Left cardiac atrium (tissue), 4 donors: ENCODE results near the gene RNF125. TPM values are rescaled to one million over a fixed set of nuclear protein-coding genes. Genes with fewer than 3 reads are reported as not detected.
A peak's percentile ranks its signal among the peaks of the same experiment; 100 is the strongest.
"Not testable (repeated sequence)": the region's sequence is repeated elsewhere in the genome, so short reads cannot be mapped to it uniquely, and the experiment has no call there.

Experiments
- ATAC-seq, 2 donors: fragments of 200-7000 bp; cut with Tn5 transposase; one replicate each; pipeline ENCODE4 v1.9.1; 2020; ENCODE audit warnings: mild to moderate bottlenecking in 2 of 2, moderate library complexity in 2 of 2
- DNase-seq: peaks from one replicate; pipeline ENCODE4 v3.0.0-alpha.2; 2020
- intact Hi-C, 2 donors: fragments of 100-400 bp; cut with DNase I; formaldehyde crosslinking; loops; one replicate each; pipeline versions ENCODE4 v1.14.1 to v1.15.1; 2022 to 2023
- total RNA-seq, 2 donors: library from RNA; stranded (reverse); fragmentation: NEBNext Ultra II Directional; extraction: Animal tissue kit (Norgen Biotek cat#: 25700); gene quantifications; one replicate each; pipeline ENCODE4 v1.2.1, GENCODE V29; 2021
- donor health status: DM: no; HTN: yes; CAD: no.
- donor health status: DM: no; HTN: yes; CAD: no; lungs with severe emphysema.
- donor health status: DM: yes; HTN: yes; CAD: no.
- donor health status: Dilated cardiomyopathy.

RNF125 gene
- total RNA-seq, 2 donors from 2014 or later = 3.5 to 5.1 TPM

DNA sequence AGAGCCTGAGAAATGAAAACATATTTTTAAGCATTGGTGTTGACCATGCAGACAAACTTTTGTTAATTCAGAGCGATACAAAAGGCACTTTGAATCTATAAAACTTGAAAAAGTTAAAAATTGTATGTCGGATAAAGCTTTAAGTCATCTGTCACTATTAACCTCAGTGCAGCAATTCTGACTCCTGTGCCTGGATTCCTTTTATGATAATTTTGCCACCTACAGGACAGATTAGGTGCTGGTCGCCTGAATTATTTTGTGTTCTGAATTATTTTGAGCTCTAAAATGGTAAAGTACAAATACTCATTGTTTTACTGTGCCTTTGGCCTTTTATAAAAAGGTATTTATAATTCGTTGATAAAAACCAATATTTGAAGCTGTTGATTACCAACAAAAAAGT, 53.7 kb downstream of the RNF125 start:
- ATAC-seq (no peak), DNase-seq (no peak)
- intact Hi-C loops = loop anchor here in 1 of 2 donors (10.0 kb wide), 1 partner anchor 48 kb away; no protein-coding TSS in a partner anchor

DNA sequence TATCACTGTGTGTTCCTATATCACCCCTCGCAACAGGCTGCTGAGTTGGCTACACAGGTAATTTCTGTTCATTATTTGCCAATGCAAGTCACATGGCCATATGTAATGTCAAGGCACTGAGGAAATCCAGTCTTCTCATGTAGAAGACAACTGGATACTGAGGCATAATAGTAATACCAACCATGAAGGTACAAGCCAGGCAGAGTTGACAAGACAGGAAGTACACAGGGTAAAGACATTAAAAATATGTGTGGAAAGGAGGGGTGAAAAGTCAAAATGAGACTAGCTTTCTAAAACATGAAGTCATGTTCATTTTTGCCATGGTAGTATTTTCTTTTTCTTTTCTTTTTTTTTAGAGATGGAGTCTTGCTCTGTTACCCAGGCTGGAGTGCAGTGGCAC, 55.6 kb downstream of the RNF125 start:
- intact Hi-C loops = loop anchor here in 1 of 2 donors (10.0 kb wide), 1 partner anchor 49 kb away; no protein-coding TSS in a partner anchor
- DNase-seq (no peak), ATAC-seq (no peak)

DNA sequence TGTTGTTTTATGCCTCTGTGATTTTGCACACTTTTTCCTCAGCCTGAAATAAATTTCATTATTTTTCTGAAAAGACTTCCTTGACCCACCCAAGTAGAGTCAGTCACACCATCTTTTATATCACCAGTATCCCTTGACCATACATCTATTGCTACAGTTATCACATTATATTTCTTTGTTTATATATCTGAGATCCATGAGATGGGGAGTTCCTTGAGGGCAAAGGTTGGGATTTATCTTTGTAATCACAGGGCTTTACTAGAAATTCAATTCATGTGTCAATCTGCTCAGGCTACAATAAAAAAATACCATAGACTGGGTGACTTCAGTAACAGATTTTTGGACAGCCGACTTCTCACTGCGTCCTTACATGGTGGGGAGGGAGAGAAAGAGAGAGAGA, 60.2 kb downstream of the RNF125 start:
- DNase-seq (no peak), ATAC-seq (no peak)
- intact Hi-C loops = loop anchor here in 1 of 2 donors (10.0 kb wide), 1 partner anchor 54 kb away; no protein-coding TSS in a partner anchor

DNA sequence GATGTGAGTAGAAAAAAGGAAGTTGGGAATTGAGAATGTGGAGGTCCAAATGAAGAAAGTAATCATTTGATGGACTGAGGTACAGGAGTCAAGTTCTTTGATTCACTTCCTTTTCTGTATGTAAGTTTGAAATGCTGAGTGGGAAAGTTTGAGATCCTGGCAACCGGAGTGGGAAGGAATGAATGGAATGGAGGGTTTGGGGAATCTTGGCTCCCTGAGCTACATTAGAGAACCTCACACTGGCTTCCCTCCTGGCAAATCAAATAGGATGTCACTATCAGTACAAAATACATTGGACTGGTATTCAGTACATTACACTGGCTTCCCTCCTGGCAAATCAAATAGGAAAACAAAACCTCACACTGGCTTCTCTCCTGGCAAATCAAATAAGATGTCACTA, 63.3 kb downstream of the RNF125 start:
- intact Hi-C loops = no loop called here
- no peak for ATAC-seq
- no peak for DNase-seq

DNA sequence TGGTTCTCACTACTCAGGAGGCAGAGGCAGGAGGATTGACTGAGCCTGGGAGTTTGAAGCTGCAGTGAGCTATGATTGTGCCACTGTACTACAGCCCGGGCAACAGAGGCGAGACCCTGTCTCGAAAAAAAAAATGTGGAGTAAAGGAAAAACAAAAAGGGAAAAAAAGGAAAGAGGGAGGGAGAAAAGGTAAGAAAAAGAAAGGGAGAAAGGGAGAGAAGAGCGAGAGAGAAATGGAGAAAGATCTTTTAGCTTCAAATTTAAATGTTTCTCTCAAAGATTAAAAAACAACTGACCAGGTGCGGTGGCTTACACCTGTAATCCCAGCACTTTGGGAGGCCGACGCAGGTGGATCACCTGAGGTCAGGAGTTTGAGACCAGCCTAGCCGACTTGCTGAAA, 65.2 kb downstream of the RNF125 start:
- DNase-seq (no peak), ATAC-seq (no peak)
- intact Hi-C loops = no loop called here

DNA sequence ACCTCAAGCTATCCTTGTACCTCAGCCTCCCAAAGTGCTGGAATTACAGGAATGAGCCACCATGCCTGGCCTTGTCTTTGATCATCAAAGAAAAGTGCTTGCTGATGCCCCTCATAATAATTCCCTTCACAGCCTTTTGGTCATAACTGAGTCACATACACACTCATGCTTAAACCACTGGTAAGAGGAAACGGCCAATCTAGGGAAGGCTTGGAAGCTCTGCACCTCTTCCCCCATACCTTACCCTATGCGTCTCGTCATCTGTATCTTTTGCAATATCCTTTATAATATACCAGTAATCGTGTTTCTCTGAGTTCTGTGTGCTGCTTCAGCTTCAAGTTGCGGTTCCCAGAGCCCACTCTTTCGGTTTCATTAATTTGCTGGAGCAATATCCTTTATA, 68.3 kb downstream of the RNF125 start:
- intact Hi-C loops = no loop called here
- ATAC-seq = no peak
- DNase-seq = no peak

DNA sequence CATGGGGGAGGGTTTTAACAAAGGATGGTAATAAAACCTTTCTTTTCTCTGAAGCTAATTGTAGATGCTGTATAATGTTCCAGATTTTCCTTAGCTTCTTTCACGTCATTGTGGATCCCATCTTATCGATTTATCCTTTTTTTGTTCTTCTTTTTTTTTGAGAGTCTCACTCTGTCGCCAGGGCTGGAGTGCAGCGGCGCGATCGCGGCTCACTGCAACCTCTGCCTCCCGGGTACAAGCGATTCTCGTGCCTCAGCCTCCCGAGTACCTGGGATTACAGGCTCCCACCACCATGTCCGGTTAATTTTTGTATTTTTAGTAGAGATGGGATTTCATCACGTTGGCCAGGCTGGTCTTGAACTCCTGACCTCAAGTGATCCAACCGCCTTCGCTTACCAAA, 72.2 kb downstream of the RNF125 start:
- DNase-seq, intact Hi-C loops, ATAC-seq: not testable (repeated sequence)

DNA sequence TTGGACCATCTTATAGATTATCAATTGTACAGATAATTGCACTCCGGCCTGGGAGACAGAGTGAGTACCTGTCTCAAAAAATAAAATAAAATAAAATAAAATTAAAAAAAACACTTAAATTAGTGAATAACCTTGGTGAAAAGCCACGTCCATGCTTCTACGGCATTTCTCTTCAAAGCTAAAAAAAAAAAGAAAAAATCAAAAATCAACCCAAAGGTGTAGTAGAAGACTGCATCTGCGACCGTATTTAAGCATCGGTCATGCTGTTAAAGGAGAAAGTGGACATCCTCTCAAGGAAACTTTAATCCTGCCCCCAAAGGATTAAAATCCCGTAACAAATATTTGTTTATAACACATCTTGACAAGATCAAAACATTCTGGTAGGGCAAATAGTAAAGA, 72.7 kb downstream of the RNF125 start:
- intact Hi-C loops = no loop called here
- DNase-seq (no peak), ATAC-seq (no peak)

DNA sequence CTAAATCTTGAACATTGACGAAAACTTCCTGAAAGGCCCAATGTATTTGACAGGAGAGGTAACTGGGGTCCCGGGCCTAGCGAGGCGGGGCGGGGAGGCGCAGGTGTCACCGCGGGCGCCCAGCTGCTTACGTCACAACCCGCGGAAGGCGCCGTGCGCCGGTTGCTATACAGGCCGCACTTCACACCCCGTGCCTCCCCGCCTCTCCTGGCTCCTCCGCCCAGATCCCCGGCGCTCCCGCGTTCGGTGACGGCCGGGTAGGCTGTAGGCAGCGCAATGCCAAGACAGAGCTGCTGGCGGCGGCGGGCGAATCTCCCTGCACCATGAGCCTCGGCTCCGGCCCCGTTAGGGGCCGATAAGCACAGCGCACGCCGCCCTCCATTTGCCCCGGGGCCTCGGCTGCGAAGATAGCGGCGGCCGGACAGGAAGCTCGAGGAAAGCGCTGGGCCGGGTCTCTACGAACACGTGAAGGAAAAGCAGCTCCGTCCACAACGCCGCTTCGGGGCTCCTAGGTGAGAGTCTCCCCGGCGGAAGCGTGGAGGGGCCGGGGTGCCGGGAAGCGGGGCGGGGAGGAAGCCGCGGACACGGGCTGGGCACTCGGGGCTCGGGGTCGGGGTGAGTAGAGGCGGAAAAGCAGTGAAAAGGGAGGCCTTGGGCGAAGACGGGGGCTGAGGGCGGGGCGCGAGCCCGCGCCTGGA, 73.2 kb downstream of the RNF125 start, which contains the start of gene RNF138:
RNF138 (plus strand) TSS at position 151 of the 698 bp plus-strand sequence. CDS start 903 bp downstream, outside the sequence.
- DNase-seq = peak; percentile 92
- intact Hi-C loops = no loop called here
- peak; percentile 69 to 79 for ATAC-seq

DNA sequence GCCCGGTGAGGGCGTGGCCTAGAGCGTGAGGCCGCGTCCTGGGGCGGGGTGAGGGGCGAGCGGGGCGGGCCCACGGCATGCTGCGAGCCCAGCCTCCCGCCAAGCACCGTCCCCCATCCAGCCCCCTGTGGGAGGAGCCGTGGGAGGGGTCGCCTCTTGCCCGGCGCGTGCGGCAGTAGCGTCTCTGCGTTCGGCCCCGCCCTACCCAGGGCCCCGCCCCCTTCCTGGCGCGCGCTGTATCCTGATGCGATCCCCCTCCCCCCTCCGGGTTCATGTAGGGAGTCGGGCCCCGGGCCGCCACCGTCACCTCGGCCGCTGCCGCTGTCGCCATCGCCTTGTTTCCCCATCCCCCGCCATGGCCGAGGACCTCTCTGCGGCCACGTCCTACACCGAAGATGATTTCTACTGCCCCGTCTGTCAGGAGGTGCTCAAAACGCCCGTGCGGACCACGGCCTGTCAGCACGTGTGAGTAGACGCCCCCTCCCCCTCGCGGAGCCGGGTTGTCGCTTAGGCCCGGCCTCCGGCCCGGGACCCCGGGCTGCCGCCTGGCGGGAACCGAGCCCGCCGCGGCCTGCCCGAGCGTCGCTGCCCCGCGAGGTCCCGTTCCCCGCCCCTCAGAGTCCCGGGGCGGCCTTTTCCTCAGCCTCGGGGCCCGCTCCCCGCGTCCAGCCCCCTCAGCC, 73.9 kb downstream of the RNF125 start:
- ATAC-seq = peak; percentile 97 to 99
- intact Hi-C loops = no loop called here
- peak; percentile 99 for DNase-seq

DNA sequence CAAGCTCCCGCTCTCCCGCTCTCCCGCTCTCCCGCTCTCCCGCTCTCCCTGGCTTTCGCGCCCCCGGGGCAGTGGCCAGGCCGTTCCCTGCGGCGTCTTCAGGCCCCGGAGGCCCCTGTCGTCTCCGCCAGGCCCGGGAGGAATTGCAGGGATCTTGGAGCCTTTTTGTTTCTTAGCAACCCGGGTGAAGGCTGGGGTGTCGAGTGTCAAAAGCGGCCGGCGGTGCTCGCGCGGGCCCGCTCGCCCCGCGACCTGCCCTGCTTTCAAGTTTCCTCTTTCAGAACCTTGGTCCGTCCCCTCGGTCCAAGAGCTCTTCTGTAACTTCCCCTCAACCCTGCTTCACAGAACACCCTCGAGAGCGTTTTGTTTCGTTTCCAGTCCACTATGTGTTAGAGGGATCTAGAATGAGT, 74.5 kb downstream of the RNF125 start:
- ATAC-seq = peak; percentile 5 to 19
- intact Hi-C loops = no loop called here

DNA sequence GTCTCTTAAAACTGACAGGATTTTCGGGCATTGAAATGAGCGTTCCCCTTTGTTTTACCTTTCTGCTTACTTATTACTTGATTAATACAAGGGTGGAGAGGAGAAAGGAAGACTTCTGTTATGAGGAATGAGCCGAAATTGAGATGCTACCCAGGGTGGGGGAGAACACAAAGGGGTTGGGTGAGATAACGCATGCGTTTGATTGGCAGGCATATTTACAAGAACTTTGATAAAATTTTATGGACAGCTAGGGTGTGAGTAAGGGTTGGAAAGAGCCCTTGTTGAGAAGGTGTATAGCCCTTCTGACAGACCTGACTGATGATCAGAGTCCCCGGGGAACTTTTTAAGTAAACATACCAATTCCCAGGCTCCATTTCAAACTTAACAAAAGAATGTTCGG, 74.9 kb downstream of the RNF125 start:
- no peak for DNase-seq
- intact Hi-C loops = no loop called here
- no peak for ATAC-seq

More for the DNA sequence above, 74.5 kb downstream of the RNF125 start:
- DNase-seq = peak; percentile 54

DNA sequence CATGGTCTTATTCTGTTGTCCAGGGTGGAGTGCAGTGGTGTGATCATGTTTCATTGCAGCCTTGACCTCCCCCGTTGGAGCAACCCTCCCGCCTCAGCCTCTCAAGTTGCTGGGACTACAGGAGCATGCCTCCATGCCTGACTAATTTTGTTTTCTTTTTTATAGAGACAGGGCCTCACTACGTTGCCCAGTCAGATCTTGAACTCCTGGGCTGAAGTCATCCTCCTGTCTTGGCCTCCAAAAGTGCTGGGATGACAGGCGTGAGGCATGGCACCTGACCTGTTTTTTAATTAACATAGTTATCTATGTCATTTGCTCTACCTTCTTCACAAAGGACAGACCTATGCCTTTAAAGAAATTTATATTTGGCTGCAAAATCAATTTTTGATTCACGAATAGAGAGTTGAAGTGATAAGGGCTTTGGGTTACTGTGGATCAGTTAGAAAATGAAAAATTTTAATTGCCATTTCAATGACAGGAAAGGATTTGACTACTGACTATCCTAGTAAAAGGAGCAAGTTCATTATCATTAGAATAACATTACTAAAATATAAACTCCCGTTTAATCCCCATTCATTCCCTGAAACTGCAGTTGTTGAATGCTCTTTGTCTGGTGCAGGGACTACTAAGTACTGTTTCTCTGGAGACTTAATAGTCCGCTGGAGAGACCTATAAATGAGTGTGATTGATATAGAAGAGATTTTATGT, 76.7 kb downstream of the RNF125 start:
- no peak for DNase-seq
- intact Hi-C loops = no loop called here
- ATAC-seq = no peak

DNA sequence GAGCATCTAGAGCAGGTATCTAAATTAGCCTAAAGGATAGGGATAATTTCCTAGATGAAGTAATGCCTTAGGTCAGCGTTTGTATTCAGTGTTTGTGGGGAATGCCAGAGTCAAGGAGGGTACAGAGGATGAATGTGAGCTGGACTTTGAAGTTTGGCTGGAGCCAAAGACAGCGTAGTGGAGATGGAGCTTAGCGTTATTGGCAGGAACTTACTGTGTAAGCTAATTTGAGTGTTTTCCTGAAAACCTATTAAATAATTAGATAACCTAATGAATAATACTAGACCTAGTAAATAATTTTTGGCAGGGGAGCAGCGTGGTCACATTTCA, 77.2 kb downstream of the RNF125 start:
- ATAC-seq (no peak), DNase-seq (no peak)
- intact Hi-C loops = no loop called here

DNA sequence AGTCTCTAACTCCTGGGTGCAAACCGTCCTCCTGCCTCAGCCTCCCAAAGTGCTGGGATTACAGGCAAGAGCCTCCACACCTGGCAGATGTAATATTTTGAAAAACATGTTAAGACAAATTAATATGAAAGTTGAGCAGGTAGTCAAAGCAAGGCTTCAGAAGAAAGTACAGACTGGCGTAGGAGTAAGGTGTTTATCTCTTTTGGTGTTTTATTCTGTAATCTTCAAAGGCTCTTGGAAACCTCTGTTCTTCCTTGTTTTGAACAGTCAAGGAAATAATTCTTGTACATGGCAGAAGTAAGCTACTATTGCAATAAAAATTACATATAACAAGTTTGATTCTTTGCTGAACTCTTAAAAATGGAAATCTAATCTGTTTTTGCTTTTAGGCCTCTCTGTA, 78.3 kb downstream of the RNF125 start:
- DNase-seq (no peak), ATAC-seq (no peak)
- intact Hi-C loops = no loop called here

DNA sequence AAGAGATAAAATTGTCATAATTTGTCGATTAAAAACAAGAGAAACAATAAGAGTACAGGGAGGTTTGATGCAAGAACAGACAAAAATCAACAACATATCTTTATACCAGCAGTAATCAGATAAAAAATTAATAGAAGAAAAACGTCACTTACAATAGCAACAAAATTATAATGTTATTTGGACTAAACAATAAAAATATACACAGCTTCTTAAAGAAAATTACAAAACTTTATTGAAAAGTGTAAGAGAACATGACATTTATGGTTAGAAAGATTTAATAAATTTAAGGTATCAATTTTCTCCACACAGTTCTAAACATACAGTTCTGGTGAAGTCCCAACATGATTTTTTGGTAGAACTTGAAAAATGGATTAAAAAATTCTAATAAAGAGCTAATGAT, 85.9 kb downstream of the RNF125 start:
- DNase-seq = no peak
- intact Hi-C loops = no loop called here

DNA sequence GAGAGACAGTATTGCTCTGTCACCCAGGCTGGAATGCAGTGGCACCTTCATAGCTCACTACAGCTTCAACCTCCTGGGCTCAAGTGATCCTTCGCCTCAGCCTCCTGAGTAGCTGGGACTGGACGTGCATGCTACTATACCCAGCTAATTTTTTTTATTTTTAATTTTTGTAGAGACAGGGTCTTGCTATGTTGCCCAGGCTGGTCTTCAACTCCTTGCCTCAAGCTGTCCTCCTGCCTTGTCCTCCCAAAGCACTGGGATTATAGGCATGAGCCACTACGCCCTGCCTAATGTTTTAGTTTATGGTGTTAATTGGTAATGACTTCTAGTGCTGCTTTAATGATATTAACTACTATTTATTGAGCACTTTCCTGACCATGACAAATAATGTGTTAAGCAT, 91.4 kb downstream of the RNF125 start:
- intact Hi-C loops = no loop called here
- no peak for ATAC-seq
- no peak for DNase-seq

More for the DNA sequence above, 85.9 kb downstream of the RNF125 start:
- ATAC-seq = no peak

DNA sequence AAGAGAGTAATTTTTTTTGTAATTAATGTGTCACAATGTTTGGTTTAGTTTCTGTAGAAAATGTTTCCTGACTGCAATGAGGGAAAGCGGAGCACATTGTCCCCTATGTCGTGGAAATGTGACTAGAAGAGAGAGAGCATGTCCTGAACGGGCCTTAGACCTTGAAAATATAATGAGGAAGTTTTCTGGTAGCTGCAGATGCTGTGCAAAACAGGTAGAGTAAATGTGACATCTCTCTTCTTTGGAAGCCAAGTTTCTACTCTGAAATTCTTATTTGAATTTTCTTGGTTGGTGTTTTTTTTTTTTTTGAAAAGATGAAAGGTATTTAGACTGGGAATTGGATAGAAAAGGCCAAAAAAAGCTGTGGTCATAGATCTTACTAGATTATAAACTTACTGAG, 93.1 kb downstream of the RNF125 start:
- ATAC-seq (no peak), DNase-seq (no peak)
- intact Hi-C loops = no loop called here

DNA sequence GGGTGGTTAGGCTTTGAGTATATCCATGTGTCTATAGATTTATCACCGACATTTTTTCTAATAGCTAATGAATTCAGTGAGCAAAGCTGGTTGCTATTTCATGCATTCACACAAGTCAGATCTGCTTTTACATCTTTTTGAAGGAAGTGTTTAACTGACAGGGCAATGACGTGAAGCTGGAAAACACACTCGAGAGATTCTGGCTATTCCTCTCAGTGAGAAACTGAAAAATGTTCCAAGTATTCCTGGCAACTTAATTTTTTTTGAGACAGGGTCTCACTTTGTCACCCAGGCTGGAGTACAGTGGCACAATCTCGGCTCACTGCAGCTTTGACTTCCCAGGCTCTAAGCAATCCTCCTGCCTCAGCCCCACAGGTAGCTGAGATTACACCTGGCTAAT, 94.2 kb downstream of the RNF125 start:
- intact Hi-C loops = no loop called here
- no peak for ATAC-seq

DNA sequence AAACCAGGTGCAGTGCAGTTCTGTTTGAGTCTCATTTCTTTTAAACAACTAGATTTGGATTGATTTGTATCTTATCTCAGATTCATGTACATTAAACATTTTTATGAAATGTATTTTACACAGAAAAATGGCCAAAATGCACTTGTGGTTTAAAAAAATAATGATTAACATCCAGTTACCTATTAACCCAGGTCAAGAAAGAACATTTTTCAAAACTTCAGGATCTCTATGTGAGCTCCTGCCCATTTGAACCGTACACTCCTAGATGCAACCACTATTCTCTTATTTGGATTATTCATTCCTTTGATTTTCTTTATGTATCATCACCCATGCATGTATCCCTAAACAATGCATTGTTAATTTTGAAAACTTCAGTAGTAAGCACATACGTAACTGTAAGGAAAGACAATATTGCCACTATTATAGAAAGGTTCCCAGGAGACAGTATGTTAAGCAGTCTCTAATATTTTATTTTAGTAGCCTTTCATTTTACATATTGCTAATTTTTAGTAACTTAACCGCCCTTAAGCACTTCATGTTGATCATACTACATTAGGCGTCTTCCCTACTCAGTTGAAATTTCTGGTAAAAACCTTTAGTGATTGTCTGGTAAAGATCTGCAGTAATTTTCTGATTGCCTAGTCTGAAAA, 95.8 kb downstream of the RNF125 start:
- no peak for DNase-seq
- intact Hi-C loops = no loop called here
- no peak for ATAC-seq

More for the DNA sequence above, 94.2 kb downstream of the RNF125 start:
- DNase-seq = no peak
